GM21576 (cell line): ENCODE measurements around the gene SP100.
A peak's percentile ranks its signal among the peaks of the same experiment; 100 is the strongest.

ENCODE experiments used
- ATAC-seq: cut with Tn5 transposase; IDR thresholded peaks from one replicate; pipeline ENCODE4 v1.9.1; 2021; ENCODE audit warnings: mild to moderate bottlenecking, moderate library complexity; ENCODE audit not compliant: unreplicated experiment

SP100 gene

DNA sequence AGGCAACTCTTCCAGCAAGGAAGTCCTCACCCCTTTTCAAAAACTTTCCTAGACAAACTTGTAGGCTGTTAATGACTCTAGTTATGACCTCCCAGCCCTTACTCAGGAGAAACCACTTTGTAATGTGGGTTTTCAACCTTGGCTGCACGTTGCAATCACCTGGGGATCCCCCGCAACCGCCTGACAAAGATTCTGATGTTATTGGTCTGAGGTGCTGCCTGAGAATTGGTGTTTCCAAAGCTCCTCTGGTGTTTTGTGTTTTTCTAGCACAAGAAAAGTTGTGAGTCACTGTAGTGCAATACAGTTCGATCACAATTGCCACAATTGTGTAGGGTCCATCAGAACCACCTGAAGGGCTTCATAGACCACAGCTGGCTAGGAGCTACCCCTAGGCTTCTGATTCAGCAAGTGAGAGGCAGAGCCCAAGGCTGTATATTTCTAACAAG is 121.6 kb downstream of the SP100 start:
- ATAC-seq: peak; percentile 72

DNA sequence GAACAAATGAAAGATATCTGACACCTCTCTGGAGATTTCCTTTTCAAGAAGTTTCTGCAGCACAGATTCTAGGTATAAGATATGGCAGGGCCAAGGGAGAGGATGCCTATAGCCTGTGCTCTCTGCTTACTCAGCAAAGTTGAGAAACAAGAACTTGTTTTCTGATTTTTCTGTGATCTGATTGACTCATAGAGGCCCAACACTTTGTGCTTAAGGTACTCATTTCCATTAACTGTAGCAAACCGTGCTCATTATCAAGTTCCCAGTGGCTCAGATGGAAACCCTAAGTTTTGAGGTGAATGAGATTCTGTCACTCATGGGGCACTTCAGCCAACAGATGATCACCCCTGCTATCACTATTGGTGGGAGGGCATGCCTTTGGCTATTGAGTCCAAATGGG is 124.3 kb downstream of the SP100 start:
- ATAC-seq: no peak

DNA sequence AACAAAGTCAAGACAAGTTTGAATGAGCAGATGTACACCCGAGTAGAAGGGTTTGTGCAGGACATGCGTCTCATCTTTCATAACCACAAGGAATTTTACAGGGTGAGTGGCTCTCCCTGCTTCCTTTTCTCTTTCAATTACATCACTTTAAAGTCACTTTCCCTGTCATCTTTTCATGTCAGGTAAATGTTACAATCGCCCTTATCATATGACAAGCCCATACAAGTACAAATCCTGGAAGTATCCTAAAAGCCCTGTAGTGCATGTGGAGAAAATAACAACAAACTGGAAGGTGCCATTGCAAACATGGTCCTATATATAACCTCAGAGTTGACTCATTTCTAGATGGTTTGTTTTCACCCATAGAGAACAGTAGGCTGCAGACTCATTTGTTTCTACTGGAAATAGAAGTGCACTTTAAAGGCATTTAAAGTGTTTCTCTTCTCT is 126.0 kb downstream of the SP100 start:
- ATAC-seq: peak; percentile 69

GRCh38 chr2:230542751-230543150 is 126.8 kb downstream of the SP100 start:
- ATAC-seq: no peak

- ATAC-seq: no peak
These were observed 136.2 kb downstream of the SP100 start for GRCh38 chr2:230552181-230552580.

DNA sequence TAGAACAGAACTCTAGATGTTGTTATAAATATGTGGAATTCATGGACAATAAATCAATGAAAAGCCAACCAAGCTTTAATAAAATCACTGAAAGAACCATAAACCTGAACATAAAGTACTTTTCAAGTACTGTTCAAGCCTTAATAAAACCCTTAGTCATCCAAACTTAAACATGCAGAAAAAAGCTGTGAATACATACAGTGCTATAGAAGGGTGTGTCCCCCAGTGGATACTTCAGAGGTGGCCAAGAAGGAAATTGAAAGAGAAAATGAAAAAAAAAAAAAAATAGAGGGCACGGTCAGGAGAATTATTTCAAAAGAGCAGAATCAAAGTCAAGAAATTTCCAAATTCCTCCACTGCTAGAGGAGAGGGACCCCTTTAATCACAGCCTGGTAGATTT is 141.1 kb downstream of the SP100 start:
- no peak for ATAC-seq

GRCh38 chr2:230564805-230565779 is 149.1 kb downstream of the SP100 start:
- peak; percentile 72 for ATAC-seq

GRCh38 chr2:230569298-230569697 is 153.3 kb downstream of the SP100 start:
- no peak for ATAC-seq

GRCh38 chr2:230570987-230571386 is 155.0 kb downstream of the SP100 start:
- no peak for ATAC-seq

GRCh38 chr2:230575642-230576324 is 159.8 kb downstream of the SP100 start:
- ATAC-seq: no peak

GRCh38 chr2:230577114-230577513 is 161.1 kb downstream of the SP100 start:
- no peak for ATAC-seq

DNA sequence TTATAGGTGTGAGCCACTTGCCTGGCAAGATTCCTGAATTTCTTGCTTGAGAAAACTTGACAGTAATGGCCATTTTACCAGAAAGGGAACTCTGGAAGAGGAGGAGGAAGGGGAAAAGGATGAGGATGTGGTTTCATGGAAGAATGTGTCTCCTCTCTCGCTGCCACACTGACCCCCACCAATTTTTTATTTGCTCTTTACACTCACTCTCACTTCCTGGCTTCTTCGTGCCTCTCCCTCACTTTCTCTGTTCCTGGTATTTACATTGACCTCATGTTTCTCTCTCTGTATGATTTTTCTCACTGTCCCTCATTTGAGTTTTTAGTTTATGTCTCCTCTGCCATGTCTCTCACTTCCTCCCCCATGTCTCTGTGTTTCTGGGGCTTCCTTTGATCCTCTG is 162.1 kb downstream of the SP100 start:
- ATAC-seq: no peak

DNA sequence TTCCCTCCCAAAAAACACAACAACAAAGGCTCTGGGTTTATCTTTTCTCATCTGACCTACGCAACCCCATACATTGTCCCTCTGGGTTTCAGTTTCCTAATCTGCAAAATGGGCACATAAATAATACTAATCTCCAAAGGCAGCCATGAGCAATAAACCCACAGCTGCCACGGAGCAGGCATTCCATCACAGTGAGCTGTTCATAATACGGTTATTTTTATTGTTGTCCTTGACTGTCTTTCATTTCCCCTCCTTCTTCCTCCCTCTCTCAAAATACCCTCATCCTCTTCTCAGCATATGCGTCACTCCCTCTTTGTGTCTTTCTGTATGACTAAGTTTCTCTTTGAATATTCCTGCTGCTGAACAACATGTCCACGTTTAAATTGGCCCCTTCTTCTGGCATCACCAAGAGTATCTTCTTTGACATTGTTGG is 166.9 kb downstream of the SP100 start:
- ATAC-seq: no peak

- ATAC-seq: no peak
These were observed 167.6 kb downstream of the SP100 start for GRCh38 chr2:230583581-230583980.

DNA sequence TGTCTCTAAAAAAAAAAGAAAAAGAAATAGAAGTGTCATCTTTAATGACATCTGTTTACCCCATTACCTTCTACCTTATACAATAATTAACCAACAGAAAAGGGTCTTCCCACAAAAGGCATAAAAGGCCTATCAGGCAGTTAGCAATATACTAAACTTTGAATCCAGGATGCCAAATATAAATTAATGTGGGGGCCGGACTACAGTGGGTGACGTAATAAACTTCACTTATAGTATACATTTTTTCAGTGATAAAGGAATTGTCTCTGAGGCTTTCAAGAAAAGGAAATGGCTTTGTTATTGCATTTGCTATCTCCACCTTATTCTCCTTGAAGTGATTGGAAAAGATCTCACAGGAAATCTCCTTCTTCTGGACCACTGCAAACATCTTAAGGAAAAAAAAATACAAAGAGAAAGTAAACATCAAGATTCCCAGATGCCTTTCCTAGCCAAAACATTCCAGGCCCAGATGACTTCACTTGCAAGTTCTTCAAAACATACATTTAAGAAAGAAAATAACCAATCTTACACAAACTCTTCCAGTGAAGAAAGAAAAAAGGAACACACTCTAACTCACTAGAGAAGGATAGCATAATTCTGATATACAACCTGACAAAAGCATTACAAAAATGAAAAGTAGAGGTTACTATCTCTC is 170.5 kb downstream of the SP100 start:
- ATAC-seq: no peak

DNA sequence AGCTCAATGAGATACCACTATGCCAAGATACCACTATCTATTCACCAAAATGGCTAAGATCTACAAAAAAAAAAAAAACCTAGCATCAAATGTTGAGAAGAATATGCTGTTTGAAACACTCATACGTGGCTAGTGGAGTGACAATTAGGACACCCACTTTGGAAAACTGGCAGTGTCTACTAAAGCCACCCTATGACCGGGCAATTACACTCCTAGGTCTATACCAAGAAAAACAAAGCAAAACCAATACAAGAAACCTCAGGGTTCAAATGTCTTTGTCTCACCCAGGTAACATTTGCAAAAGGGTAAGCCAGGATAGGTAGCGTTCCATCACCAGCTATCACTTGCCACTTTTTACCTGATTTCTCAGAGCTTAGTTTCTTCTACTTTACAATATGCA is 173.0 kb downstream of the SP100 start:
- peak; percentile 12 for ATAC-seq

- peak; percentile 91 for ATAC-seq
These were observed 173.6 kb downstream of the SP100 start for GRCh38 chr2:230589497-230590015.

GRCh38 chr2:230590333-230590732 is 174.3 kb downstream of the SP100 start:
- ATAC-seq: no peak

DNA sequence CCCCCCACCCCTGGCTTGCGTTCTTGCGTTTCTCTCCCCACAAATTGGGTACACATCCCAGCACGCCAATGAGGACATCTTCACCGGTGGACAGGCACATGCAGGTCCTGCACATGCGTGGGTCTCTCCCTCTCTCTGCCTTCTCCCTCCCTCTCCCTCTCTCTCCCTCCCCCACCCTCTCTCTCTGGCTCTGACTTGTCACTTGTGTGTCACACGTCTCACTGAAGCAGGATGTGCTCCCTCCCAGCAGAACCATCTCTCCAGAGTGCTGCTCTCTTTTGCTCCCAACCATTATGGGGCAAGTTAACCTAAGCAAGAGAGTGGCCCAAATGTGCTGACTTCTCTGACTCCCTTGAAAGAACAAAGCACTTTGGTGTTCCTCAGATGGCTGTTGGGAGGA is 175.8 kb downstream of the SP100 start:
- no peak for ATAC-seq

- ATAC-seq: no peak
These were observed 176.8 kb downstream of the SP100 start for GRCh38 chr2:230592775-230593174.
